Prostate gland (tissue), 2 donors: ENCODE results near the gene WNT3A. TPM values are rescaled to one million over a fixed set of nuclear protein-coding genes. Genes with fewer than 3 reads are reported as not detected.

ENCODE experiments used
- DNase-seq: peaks from one replicate; pipeline ENCODE4 v3.0.0-alpha.2; 2019; ENCODE audit warnings: low spot score
- H3K27ac ChIP-seq, 2 donors: fragments of 200-600 bp; sonication (generic); 2 replicates each; pipeline ENCODE4 v1.5.1; 2017 to 2019
- H3K27me3 ChIP-seq: fragments of 200-600 bp; sonication (generic); replicated peaks from 2 replicates; pipeline ENCODE4 v1.5.1; 2019; ENCODE audit not compliant: insufficient read depth
- H3K36me3 ChIP-seq, 2 donors: fragments of 200-600 bp; sonication (generic); 1 replicate in 1 of 2; 2 replicates in 1 of 2; pipeline versions ENCODE4 v1.5.1 to v1.8.1; 2017 to 2019
- H3K4me1 ChIP-seq: fragments of 200-600 bp; sonication (generic); replicated peaks from 2 replicates; pipeline ENCODE4 v1.5.1; 2019
- H3K4me3 ChIP-seq, 2 donors: fragments of 200-600 bp; sonication (generic); 2 replicates each; pipeline ENCODE4 v1.5.1; 2017 to 2019
- H3K9me3 ChIP-seq: fragments of 200-600 bp; sonication (generic); 2 replicates; pipeline ENCODE4 v1.5.1; 2017
- POLR2A ChIP-seq: fragments of 450-650 bp; IDR thresholded peaks from one replicate; pipeline ENCODE4 v1.6.1; 2016; ENCODE audit warnings: antibody characterized with exemption, mild to moderate bottlenecking
- POLR2AphosphoS5 ChIP-seq: sonication (generic); formaldehyde crosslinking; IDR thresholded peaks from one replicate; pipeline ENCODE4 v1.6.1; 2017; ENCODE audit warnings: antibody characterized with exemption
- WGBS: methylation state at CpG from one replicate; pipeline ENCODE4 v1.1.5; 2018; 5-methylcytosine and 5-hydroxymethylcytosine counted together
- intact Hi-C: fragments of 100-400 bp; cut with DNase I; formaldehyde crosslinking; loops from one replicate; pipeline ENCODE4 v1.14.2; 2022
- total RNA-seq, 2 donors: library from RNA; depleted of rRNA; stranded (reverse); fragments of >200 nt; gene quantifications; one replicate each; pipeline ENCODE4 v1.1.0, GENCODE V29; 2016
- TF ChIP-seq, protein P1 (sequence below), 4 experiments: fragments of 200-600 bp in 2 of 4; fragments of 450-650 bp in 2 of 4; sonication (generic) in 2 of 4; IDR thresholded peaks; 1 replicate in 3 of 4; 2 replicates in 1 of 4; pipeline ENCODE4 v1.5.1; 2016 to 2019; ENCODE audit warnings: antibody characterized with exemption in 4 of 4, mild to moderate bottlenecking in 2 of 4, moderate library complexity in 2 of 4

WNT3A gene
- total RNA-seq, 2 donors from 2014 or later = 2.4 to 4.8 TPM

DNA sequence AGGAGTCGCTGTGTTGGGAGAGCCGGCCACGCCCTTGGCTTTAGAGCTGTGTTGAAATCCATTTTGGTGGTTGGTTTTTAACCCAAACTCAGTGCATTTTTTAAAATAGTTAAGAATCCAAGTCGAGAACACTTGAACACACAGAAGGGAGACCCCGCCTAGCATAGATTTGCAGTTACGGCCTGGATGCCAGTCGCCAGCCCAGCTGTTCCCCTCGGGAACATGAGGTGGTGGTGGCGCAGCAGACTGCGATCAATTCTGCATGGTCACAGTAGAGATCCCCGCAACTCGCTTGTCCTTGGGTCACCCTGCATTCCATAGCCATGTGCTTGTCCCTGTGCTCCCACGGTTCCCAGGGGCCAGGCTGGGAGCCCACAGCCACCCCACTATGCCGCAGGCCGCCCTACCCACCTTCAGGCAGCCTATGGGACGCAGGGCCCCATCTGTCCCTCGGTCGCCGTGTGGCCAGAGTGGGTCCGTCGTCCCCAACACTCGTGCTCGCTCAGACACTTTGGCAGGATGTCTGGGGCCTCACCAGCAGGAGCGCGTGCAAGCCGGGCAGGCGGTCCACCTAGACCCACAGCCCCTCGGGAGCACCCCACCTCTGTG lies 91.6 kb downstream of the WNT3A start:
- Histone ChIP-seq H3K9me3 (no peaks in the 10 kb centered on the region), H3K27me3 (no peaks in the 10 kb centered on the region), H3K27ac (no peak overlapping the region), H3K4me1 (peaks cover 3% of the 10 kb centered on the region), H3K36me3 (peaks cover 9 to 23% of the 10 kb centered on the region in 2 donors), H3K4me3 (no peak overlapping the region)
- intact Hi-C loops = no loop called here
- DNase-seq = no peak
- 89% methylated on average over 28 of the region's 28 CpGs for WGBS
- TF ChIP-seq POLR2A = no peak
- TF ChIP-seq, protein P1, sequence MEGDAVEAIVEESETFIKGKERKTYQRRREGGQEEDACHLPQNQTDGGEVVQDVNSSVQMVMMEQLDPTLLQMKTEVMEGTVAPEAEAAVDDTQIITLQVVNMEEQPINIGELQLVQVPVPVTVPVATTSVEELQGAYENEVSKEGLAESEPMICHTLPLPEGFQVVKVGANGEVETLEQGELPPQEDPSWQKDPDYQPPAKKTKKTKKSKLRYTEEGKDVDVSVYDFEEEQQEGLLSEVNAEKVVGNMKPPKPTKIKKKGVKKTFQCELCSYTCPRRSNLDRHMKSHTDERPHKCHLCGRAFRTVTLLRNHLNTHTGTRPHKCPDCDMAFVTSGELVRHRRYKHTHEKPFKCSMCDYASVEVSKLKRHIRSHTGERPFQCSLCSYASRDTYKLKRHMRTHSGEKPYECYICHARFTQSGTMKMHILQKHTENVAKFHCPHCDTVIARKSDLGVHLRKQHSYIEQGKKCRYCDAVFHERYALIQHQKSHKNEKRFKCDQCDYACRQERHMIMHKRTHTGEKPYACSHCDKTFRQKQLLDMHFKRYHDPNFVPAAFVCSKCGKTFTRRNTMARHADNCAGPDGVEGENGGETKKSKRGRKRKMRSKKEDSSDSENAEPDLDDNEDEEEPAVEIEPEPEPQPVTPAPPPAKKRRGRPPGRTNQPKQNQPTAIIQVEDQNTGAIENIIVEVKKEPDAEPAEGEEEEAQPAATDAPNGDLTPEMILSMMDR (IDR thresholded peaks at IDR 0.05) = no peak
- TF ChIP-seq POLR2AphosphoS5 = no peak

DNA sequence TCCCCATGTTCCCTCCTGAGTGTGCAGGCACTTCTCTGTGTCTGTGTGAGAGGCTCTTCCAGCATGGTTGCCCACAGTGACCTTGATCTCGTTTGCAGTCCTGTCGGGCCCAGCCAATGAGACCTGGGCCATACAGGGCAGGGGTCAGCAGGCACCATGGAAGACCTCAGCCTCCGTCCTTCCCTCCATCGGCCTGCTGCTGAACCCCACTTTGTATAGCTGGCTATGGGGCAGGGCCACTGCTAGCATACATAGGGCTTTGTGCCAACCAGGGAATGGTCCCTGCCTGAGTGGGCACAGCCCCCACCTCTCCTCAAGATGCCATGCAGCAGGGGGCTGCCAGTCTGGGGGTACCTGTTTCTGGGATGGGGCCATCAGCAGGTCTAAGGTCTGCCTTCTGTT lies 92.5 kb downstream of the WNT3A start:
- Histone ChIP-seq H3K27ac (no peak overlapping the region), H3K4me1 (peaks cover 3% of the 10 kb centered on the region), H3K9me3 (no peaks in the 10 kb centered on the region), H3K36me3 (peaks cover 9 to 23% of the 10 kb centered on the region in 2 donors), H3K27me3 (no peaks in the 10 kb centered on the region), H3K4me3 (no peak overlapping the region)
- intact Hi-C loops = no loop called here
- 50% methylated on average over 2 of the region's 4 CpGs for WGBS
- TF ChIP-seq POLR2A (no peak), POLR2AphosphoS5 (no peak)
- TF ChIP-seq, protein P1 (IDR thresholded peaks at IDR 0.05) = no peak
- no peak for DNase-seq

DNA sequence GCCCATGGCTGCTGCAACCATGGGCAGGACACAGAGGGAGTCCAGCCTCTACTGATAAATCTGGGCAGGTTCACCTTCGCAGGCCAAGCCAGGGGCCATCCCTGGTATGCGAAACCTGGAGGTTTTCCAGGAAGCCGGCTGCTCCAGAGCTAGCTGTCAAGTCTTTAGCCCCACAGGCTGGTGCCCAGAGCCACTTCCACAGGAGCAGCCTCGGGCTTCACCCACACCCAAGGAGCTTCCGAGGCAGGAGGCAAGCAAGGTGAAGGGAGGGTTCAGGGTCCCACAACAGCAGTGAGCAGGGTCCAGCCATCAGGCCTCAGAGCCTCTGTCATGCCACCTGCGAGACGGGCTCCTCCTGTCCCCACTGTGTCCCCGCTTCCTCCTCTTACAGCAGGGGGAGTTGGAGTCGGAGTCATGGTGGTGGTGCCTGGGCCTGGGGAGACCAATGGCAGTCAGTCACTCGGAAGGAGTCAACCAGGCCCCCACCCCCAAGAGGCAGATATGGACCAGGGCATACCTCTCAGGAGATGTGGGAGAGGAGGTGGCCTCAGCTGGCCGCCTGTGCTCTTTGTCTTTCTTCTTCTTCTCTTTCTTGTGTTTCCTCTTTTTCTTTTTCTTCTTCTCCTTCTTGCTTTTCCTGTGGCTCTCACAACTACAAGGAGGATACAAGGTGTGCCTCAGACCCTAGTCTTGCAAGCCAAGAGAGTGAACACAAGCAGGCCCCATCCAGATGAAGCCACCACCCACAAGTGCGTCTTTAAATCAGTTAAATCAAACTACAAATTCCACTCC lies 94.2 kb downstream of the WNT3A start:
- peaks cover 3% of the 10 kb centered on the region for H3K4me1 ChIP-seq
- no peaks in the 10 kb centered on the region for H3K9me3 ChIP-seq
- DNase-seq = no peak
- intact Hi-C loops = no loop called here
- TF ChIP-seq POLR2A (no peak), POLR2AphosphoS5 (no peak)
- TF ChIP-seq, protein P1 (IDR thresholded peaks at IDR 0.05) = no peak
- no peak overlapping the region for H3K27ac ChIP-seq
- WGBS = 73% methylated on average over 12 of the region's 12 CpGs
- H3K36me3 ChIP-seq = peaks cover 9 to 23% of the 10 kb centered on the region in 2 donors
- H3K4me3 ChIP-seq = no peak overlapping the region
- no peaks in the 10 kb centered on the region for H3K27me3 ChIP-seq

DNA sequence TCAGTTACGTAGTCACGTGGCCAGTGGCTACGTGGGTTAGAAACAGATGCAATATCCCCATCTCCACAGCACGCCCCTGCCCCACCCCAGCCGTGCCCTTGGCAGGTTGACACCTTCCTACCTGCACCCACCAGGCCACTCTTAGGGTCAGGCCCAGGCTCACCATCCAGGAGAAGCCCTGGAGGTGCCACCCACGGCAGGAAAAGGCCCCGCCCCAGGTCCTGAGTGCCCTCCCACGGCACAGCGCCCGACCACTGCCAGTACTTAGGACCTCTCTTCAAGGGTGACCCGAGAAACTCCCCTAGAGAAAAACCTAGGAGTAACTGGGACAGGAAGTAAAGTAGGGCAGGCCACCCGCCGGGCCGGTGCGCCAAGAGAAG lies 94.8 kb downstream of the WNT3A start:
- Histone ChIP-seq H3K4me1 (peaks cover 3% of the 10 kb centered on the region), H3K4me3 (peak overlapping the region; percentile 64 to 96), H3K27me3 (no peaks in the 10 kb centered on the region), H3K27ac (peak overlapping the region; percentile 89), H3K9me3 (no peaks in the 10 kb centered on the region), H3K36me3 (peaks cover 9 to 23% of the 10 kb centered on the region in 2 donors)
- intact Hi-C loops = no loop called here
- no peak for DNase-seq
- WGBS = 51% methylated on average over 15 of the region's 15 CpGs
- TF ChIP-seq, protein P1 (IDR thresholded peaks at IDR 0.05) = no peak
